ENCODE data around the gene UGT1A4.

UGT1A4 gene

GRCh38 chr2:233816771-233817170, 98.2 kb downstream of the UGT1A4 start:
- Histone ChIP-seq H3K27ac (ENCODE audit: insufficient read depth, low read length, poor library complexity, severe bottlenecking) (no peak overlapping the region), H3K9me3 (ENCODE audit: control insufficient read depth, low read length) (no peaks in the 10 kb centered on the region), H3K4me1 (ENCODE audit: control insufficient read depth, insufficient read depth, low read length, poor library complexity, severe bottlenecking) (no peaks in the 10 kb centered on the region), H3K4me3 (ENCODE audit: insufficient read depth, low read depth, low read length, poor library complexity, severe bottlenecking) (no peak overlapping the region), H3K36me3 (ENCODE audit: control insufficient read depth, insufficient read depth, low read length) (no peaks in the 10 kb centered on the region), H3K27me3 (replicated peaks; ENCODE audit: control insufficient read depth, insufficient read depth, low read length, poor library complexity, severe bottlenecking) (no peaks in the 10 kb centered on the region)
- DNase-seq, result no peak

GRCh38 chr2:233817361-233817911, 98.9 kb downstream of the UGT1A4 start:
- Histone ChIP-seq H3K27me3 (replicated peaks; ENCODE audit: control insufficient read depth, insufficient read depth, low read length, poor library complexity, severe bottlenecking) (no peaks in the 10 kb centered on the region), H3K4me1 (ENCODE audit: control insufficient read depth, insufficient read depth, low read length, poor library complexity, severe bottlenecking) (no peaks in the 10 kb centered on the region), H3K27ac (ENCODE audit: insufficient read depth, low read length, poor library complexity, severe bottlenecking) (no peak overlapping the region), H3K4me3 (ENCODE audit: insufficient read depth, low read depth, low read length, poor library complexity, severe bottlenecking) (no peak overlapping the region), H3K9me3 (ENCODE audit: control insufficient read depth, low read length) (no peaks in the 10 kb centered on the region), H3K36me3 (ENCODE audit: control insufficient read depth, insufficient read depth, low read length) (no peaks in the 10 kb centered on the region)
- DNase-seq, result no peak

GRCh38 chr2:233817995-233818638, 99.6 kb downstream of the UGT1A4 start:
- Histone ChIP-seq H3K9me3 (ENCODE audit: control insufficient read depth, low read length) (no peaks in the 10 kb centered on the region), H3K4me1 (ENCODE audit: control insufficient read depth, insufficient read depth, low read length, poor library complexity, severe bottlenecking) (no peaks in the 10 kb centered on the region), H3K4me3 (ENCODE audit: insufficient read depth, low read depth, low read length, poor library complexity, severe bottlenecking) (no peak overlapping the region), H3K27ac (ENCODE audit: insufficient read depth, low read length, poor library complexity, severe bottlenecking) (no peak overlapping the region), H3K27me3 (replicated peaks; ENCODE audit: control insufficient read depth, insufficient read depth, low read length, poor library complexity, severe bottlenecking) (no peaks in the 10 kb centered on the region), H3K36me3 (ENCODE audit: control insufficient read depth, insufficient read depth, low read length) (no peaks in the 10 kb centered on the region)
- no peak for DNase-seq

DNA sequence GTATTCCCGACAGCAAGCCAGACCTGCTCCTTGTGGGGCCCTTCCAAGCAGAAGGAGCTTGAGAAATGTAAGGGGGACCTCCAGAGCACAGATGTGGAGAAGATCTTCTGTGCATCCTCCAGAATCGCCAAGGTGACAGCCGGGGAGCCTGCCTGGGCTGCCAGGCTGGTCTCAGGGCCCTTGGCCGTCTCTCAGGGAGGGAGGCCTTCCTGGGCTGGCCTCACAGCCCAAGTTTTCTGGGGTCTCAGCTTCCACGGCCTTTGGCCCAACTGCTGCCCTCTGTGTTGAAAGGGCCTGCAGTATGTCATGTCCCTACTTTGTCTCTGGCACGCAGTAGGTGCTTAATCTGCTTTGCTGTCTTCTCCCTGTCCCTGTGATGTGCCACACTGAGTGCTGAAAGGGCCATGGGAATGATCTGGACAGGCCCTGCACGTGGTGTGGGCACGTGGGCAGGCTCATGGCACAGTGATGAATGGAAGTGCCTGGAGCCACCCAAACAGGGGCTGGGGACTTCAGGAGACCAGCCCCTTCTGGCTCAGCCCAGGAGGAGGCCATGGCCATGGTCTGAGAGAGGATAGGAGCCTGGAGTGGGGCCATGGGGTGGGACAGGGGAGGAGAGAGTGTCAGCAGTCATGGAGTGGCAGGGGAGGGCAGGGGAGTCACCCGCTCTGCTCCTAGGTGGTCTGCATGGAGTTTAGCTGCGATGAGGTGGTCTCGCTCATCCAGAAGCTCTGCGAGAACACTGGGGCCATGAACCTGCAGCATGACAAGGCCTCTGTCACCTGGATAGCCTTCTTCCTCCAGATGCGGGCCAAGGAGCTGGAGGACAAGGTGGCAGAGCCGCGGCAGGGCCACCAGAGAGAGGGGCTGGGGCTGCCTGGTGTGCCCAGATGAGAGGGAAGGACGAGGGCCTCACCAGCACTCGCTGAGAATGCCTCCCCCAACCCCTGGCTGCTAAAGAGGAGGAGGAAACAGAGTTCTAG, 100.4 kb downstream of the UGT1A4 start:
- H3K4me1 ChIP-seq (ENCODE audit: control insufficient read depth, insufficient read depth, low read length, poor library complexity, severe bottlenecking), result no peaks in the 10 kb centered on the region
- no peak overlapping the region for H3K4me3 ChIP-seq (ENCODE audit: insufficient read depth, low read depth, low read length, poor library complexity, severe bottlenecking)
- H3K27ac ChIP-seq (ENCODE audit: insufficient read depth, low read length, poor library complexity, severe bottlenecking), result no peak overlapping the region
- H3K9me3 ChIP-seq (ENCODE audit: control insufficient read depth, low read length), result no peaks in the 10 kb centered on the region
- no peak for DNase-seq
- no peaks in the 10 kb centered on the region for H3K36me3 ChIP-seq (ENCODE audit: control insufficient read depth, insufficient read depth, low read length)
- H3K27me3 ChIP-seq (replicated peaks; ENCODE audit: control insufficient read depth, insufficient read depth, low read length, poor library complexity, severe bottlenecking), result no peaks in the 10 kb centered on the region

DNA sequence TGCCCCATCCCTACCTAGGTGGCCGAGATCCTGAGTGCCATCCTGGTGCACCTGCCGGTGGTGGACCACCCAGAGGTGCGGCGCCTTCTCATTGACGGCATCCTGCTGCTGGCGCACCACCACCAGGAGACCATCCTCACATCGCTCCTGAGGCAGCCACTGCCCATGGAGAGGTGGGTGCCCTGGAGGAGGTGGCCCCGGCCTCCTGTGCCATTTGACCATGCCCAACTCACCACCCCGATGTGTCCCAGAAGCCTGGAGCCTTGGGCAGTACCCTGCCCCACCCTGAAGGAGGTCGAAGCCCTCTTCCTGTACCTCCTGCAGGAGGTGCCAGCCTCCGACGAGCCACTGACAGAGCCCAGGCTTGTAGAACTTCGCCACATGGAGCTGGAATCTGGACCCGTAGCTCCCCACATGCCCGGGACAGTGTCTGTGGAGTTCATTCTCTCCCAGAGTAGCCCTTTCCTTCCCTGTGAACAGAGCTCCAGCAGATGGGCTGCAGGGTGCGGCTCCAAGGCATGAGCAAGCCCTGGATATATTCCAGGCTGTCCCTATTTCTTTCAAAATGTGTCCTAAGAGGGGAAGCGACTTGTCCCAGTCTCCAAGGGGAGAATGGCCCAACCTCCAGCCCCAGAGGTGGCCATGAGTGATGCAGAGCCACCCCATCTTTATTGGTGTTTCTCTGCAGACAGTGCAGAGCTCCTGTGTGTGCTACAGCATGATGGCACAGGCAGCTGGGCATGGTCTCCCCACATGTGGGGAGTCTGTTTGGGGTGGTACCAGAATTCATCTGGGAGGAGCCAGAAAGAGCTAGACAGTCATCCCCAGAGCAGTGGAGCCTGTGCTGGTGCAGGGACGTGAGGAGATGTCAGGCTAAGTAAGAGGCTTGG, 101.6 kb downstream of the UGT1A4 start:
- Histone ChIP-seq H3K9me3 (ENCODE audit: control insufficient read depth, low read length) (no peaks in the 10 kb centered on the region), H3K4me3 (ENCODE audit: insufficient read depth, low read depth, low read length, poor library complexity, severe bottlenecking) (no peak overlapping the region), H3K4me1 (ENCODE audit: control insufficient read depth, insufficient read depth, low read length, poor library complexity, severe bottlenecking) (no peaks in the 10 kb centered on the region), H3K36me3 (ENCODE audit: control insufficient read depth, insufficient read depth, low read length) (no peaks in the 10 kb centered on the region), H3K27me3 (replicated peaks; ENCODE audit: control insufficient read depth, insufficient read depth, low read length, poor library complexity, severe bottlenecking) (no peaks in the 10 kb centered on the region), H3K27ac (ENCODE audit: insufficient read depth, low read length, poor library complexity, severe bottlenecking) (no peak overlapping the region)
- no peak for DNase-seq

GRCh38 chr2:233820774-233821105, 102.2 kb downstream of the UGT1A4 start:
- DNase-seq, result no peak
- H3K4me3 ChIP-seq (ENCODE audit: insufficient read depth, low read depth, low read length, poor library complexity, severe bottlenecking), result no peak overlapping the region

GRCh38 chr2:233821196-233821595, 102.7 kb downstream of the UGT1A4 start:
- no peaks in the 10 kb centered on the region for H3K9me3 ChIP-seq (ENCODE audit: control insufficient read depth, low read length)
- no peak overlapping the region for H3K27ac ChIP-seq (ENCODE audit: insufficient read depth, low read length, poor library complexity, severe bottlenecking)
- no peaks in the 10 kb centered on the region for H3K36me3 ChIP-seq (ENCODE audit: control insufficient read depth, insufficient read depth, low read length)
- no peaks in the 10 kb centered on the region for H3K4me1 ChIP-seq (ENCODE audit: control insufficient read depth, insufficient read depth, low read length, poor library complexity, severe bottlenecking)
- no peak overlapping the region for H3K4me3 ChIP-seq (ENCODE audit: insufficient read depth, low read depth, low read length, poor library complexity, severe bottlenecking)
- no peaks in the 10 kb centered on the region for H3K27me3 ChIP-seq (replicated peaks; ENCODE audit: control insufficient read depth, insufficient read depth, low read length, poor library complexity, severe bottlenecking)
- DNase-seq, result no peak

More at GRCh38 chr2:233820774-233821105, 102.2 kb downstream of the UGT1A4 start:
- no peaks in the 10 kb centered on the region for H3K27me3 ChIP-seq (replicated peaks; ENCODE audit: control insufficient read depth, insufficient read depth, low read length, poor library complexity, severe bottlenecking)
- no peaks in the 10 kb centered on the region for H3K9me3 ChIP-seq (ENCODE audit: control insufficient read depth, low read length)
- no peaks in the 10 kb centered on the region for H3K4me1 ChIP-seq (ENCODE audit: control insufficient read depth, insufficient read depth, low read length, poor library complexity, severe bottlenecking)
- no peak overlapping the region for H3K27ac ChIP-seq (ENCODE audit: insufficient read depth, low read length, poor library complexity, severe bottlenecking)
- H3K36me3 ChIP-seq (ENCODE audit: control insufficient read depth, insufficient read depth, low read length), result no peaks in the 10 kb centered on the region

DNA sequence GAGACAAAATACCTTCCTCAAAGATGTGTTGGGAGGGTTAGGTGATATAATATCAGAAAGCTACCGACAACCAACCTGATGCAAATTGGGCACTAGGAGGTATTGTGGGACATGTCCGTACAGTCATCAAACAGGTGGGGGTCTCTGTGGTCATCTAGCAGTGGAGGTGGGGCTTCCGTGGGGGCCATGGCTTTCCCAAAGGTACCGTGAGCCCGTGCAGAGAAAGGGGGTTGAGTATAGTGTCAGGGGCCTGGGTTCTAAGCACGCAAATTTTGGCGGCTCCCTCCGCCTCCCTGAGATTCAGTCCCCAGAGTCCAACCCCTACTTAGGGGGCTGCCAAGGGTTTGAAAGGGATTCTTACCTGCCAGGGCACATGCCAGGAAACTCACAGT, 103.2 kb downstream of the UGT1A4 start:
- no peak overlapping the region for H3K27ac ChIP-seq (ENCODE audit: insufficient read depth, low read length, poor library complexity, severe bottlenecking)
- no peaks in the 10 kb centered on the region for H3K4me1 ChIP-seq (ENCODE audit: control insufficient read depth, insufficient read depth, low read length, poor library complexity, severe bottlenecking)
- H3K36me3 ChIP-seq (ENCODE audit: control insufficient read depth, insufficient read depth, low read length), result no peaks in the 10 kb centered on the region
- no peak overlapping the region for H3K4me3 ChIP-seq (ENCODE audit: insufficient read depth, low read depth, low read length, poor library complexity, severe bottlenecking)
- H3K9me3 ChIP-seq (ENCODE audit: control insufficient read depth, low read length), result no peaks in the 10 kb centered on the region
- no peak for DNase-seq
- H3K27me3 ChIP-seq (replicated peaks; ENCODE audit: control insufficient read depth, insufficient read depth, low read length, poor library complexity, severe bottlenecking), result no peaks in the 10 kb centered on the region

DNA sequence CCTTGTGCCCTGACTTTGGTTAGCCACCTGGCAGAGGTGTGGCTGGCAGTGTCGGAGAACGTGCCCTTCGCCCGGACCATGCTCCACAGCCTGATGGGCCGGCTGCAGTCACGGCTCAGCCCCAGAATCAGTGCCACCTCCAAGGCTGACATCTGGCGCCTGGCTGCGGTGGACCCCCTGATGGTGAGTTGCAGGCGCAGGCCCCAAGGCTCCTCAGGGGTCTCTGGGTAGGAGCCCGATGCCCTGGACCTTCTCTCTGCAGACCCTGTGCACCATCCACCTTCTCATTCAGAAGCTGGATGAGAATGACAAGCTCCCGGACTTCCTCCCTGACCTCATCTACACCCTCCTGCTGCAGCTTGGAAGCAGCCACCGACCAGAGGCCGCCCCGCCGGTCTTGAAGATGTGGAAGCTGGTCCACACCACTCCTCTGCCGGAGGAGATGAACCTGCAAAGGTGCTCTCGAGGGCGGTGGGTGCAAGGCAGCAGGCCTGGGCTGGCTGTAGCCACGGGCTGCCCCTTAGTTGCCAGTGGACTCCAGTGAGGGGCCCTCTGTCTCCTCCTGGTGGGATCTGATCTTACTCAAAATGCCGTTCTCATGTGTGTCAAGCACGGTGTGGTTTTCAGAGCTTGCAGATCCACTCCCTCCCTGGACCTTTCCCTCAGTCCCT, 103.7 kb downstream of the UGT1A4 start:
- Histone ChIP-seq H3K27me3 (replicated peaks; ENCODE audit: control insufficient read depth, insufficient read depth, low read length, poor library complexity, severe bottlenecking) (no peaks in the 10 kb centered on the region), H3K27ac (ENCODE audit: insufficient read depth, low read length, poor library complexity, severe bottlenecking) (no peak overlapping the region), H3K36me3 (ENCODE audit: control insufficient read depth, insufficient read depth, low read length) (no peaks in the 10 kb centered on the region), H3K4me3 (ENCODE audit: insufficient read depth, low read depth, low read length, poor library complexity, severe bottlenecking) (no peak overlapping the region), H3K9me3 (ENCODE audit: control insufficient read depth, low read length) (no peaks in the 10 kb centered on the region), H3K4me1 (ENCODE audit: control insufficient read depth, insufficient read depth, low read length, poor library complexity, severe bottlenecking) (no peaks in the 10 kb centered on the region)
- no peak for DNase-seq

Measured in effector memory CD4-positive, alpha-beta T cell (primary cell).